HepG2 (cell line): ENCODE data around the gene VPS9D1. TPM values are rescaled to one million over a fixed set of nuclear protein-coding genes. Genes with fewer than 3 reads are reported as not detected.

Experiments
- ATAC-seq: fragments of 200-7000 bp; cut with Tn5 transposase; 3 replicates; pipeline ENCODE4 v1.9.1; 2020; ENCODE audit warnings: mild to moderate bottlenecking, moderate library complexity
- BruUV-seq: library from RNA; stranded (reverse); fragments of 400-500 nt; replicated peaks from 2 replicates; lab custom pipeline; 2021; lab: Mats Ljungman, UMichigan
- CTCF ChIA-PET: fragments of 300-600 bp; formaldehyde crosslinking; extraction: SDS; loops from one replicate; lab custom pipeline; 2021; ENCODE audit warnings: low total read pairs, inconsistent platforms, low intra/inter-chr PET ratio; lab: Yijun Ruan, JAX
- POLR2A ChIA-PET: fragments of 350-600 bp; sonication (Branson Sonifier 250); formaldehyde crosslinking; loops from one replicate; lab custom pipeline; 2020; ENCODE audit warnings: antibody characterized with exemption, inconsistent platforms; lab: Yijun Ruan, JAX
- DNase-seq: peaks from one replicate; pipeline ENCODE4 v3.0.0-alpha.2; 2015; ENCODE audit warnings: low spot score
- FAIRE-seq: peaks from 3 replicates; lab custom pipeline; 2011; peaks lifted over from hg19 to GRCh38; lab: Jason Lieb, UNC
- H2AFZ ChIP-seq: one replicate; pipeline ENCODE4 v1.6.1; 2011; ENCODE audit warnings: low read length, inconsistent platforms
- H3K27ac ChIP-seq: fragments of 300-600 bp; 3 replicates; pipeline ENCODE4 v1.8.0; 2011; ENCODE audit warnings: mixed run types, mild to moderate bottlenecking, mixed read lengths, low read length, inconsistent platforms; ENCODE audit not compliant: insufficient read depth; ENCODE audit errors: extremely low read length
- H3K27me3 ChIP-seq, 2 experiments: fragments of 200-600 bp in 1 of 2; 2 replicates in 1 of 2; 3 replicates in 1 of 2; pipeline versions ENCODE4 v1.6.0 to v1.8.0; 2011; ENCODE audit warnings: low read length in 2 of 2, mild to moderate bottlenecking in 2 of 2, moderate library complexity in 2 of 2, inconsistent platforms in 1 of 2; ENCODE audit not compliant: insufficient read depth in 2 of 2, control insufficient read depth in 1 of 2
- H3K36me3 ChIP-seq, 2 experiments: fragments of 200-600 bp in 1 of 2; replicated peaks in 1 of 2; 2 replicates in 1 of 2; 3 replicates in 1 of 2; pipeline versions ENCODE4 v1.5.1 to v1.8.0; 2011; ENCODE audit warnings: low read length in 2 of 2, inconsistent platforms in 1 of 2; ENCODE audit not compliant: insufficient read depth in 2 of 2, control insufficient read depth in 1 of 2
- H3K4me1 ChIP-seq: 2 replicates; pipeline ENCODE4 v1.5.1; 2012; ENCODE audit warnings: low read length, inconsistent platforms; ENCODE audit not compliant: insufficient read depth
- H3K4me2 ChIP-seq: 2 replicates; pipeline ENCODE4 v1.6.0; 2011; ENCODE audit warnings: low read depth, low read length, inconsistent platforms
- H3K4me3 ChIP-seq, 3 experiments: fragments of 200-600 bp in 1 of 3; sonication (generic), shearing (Covaris generic) in 1 of 3; replicated peaks in 1 of 3; 2 replicates each; pipeline ENCODE4 v1.5.1; 2011 to 2016; ENCODE audit warnings: low read length in 3 of 3, inconsistent platforms in 2 of 3, low read depth in 2 of 3, mild to moderate bottlenecking in 2 of 3, control low read depth in 1 of 3, mixed read lengths in 1 of 3; ENCODE audit not compliant: insufficient read depth in 1 of 3
- H3K79me2 ChIP-seq: one replicate; pipeline ENCODE4 v1.6.1; 2011; ENCODE audit warnings: low read length, inconsistent platforms; ENCODE audit not compliant: insufficient read depth
- H3K9ac ChIP-seq: 2 replicates; pipeline ENCODE4 v1.6.0; 2011; ENCODE audit warnings: mild to moderate bottlenecking, low read depth, low read length, inconsistent platforms; ENCODE audit not compliant: insufficient read depth
- H3K9me3 ChIP-seq: 2 replicates; pipeline ENCODE4 v1.5.1; 2012; ENCODE audit warnings: mild to moderate bottlenecking, low read length
- H4K20me1 ChIP-seq: 2 replicates; pipeline ENCODE4 v1.6.0; 2011; ENCODE audit warnings: inconsistent platforms, mild to moderate bottlenecking, low read length, moderate library complexity; ENCODE audit not compliant: insufficient read depth
- IKZF4 ChIP-seq: sonication (generic); formaldehyde crosslinking; IDR thresholded peaks from 2 replicates; pipeline ENCODE4 v1.5.1; 2020; ENCODE audit warnings: borderline replicate concordance, mild to moderate bottlenecking, low read depth, missing genetic modification reagents; ENCODE audit errors: not compliant biosample characterization
- NAIF1 ChIP-seq: sonication (generic); formaldehyde crosslinking; IDR thresholded peaks from 2 replicates; pipeline ENCODE4 v1.5.0; 2020; ENCODE audit warnings: mild to moderate bottlenecking, missing genetic modification reagents, borderline replicate concordance
- NCOA5 ChIP-seq: sonication (generic); formaldehyde crosslinking; IDR thresholded peaks from 2 replicates; pipeline ENCODE4 v1.4.0; 2020; ENCODE audit warnings: missing genetic modification reagents
- PTBP1 ChIP-seq: fragments of 200-400 bp; formaldehyde crosslinking; IDR thresholded peaks from 2 replicates; pipeline ENCODE4 v1.6.1; 2018; ENCODE audit warnings: low read length, low read depth; ENCODE audit not compliant: poor library complexity, severe bottlenecking
- RBM22 ChIP-seq: fragments of 200-400 bp; formaldehyde crosslinking; optimal IDR thresholded peaks from 2 replicates; pipeline ENCODE3; 2017; ENCODE audit warnings: mild to moderate bottlenecking, low read length, moderate library complexity
- SALL1 ChIP-seq: sonication (generic); formaldehyde crosslinking; IDR thresholded peaks from 2 replicates; pipeline ENCODE4 v1.8.0; 2022; ENCODE audit warnings: mild to moderate bottlenecking, missing genetic modification reagents
- ZBTB1 ChIP-seq: sonication (generic); formaldehyde crosslinking; IDR thresholded peaks from 2 replicates; pipeline ENCODE4 v1.4.0; 2020; ENCODE audit warnings: missing genetic modification reagents, borderline replicate concordance
- ZNF121 ChIP-seq: sonication (generic); formaldehyde crosslinking; IDR thresholded peaks from 2 replicates; pipeline ENCODE4 v1.5.0; 2020; ENCODE audit warnings: mild to moderate bottlenecking, missing genetic modification reagents
- ZNF337 ChIP-seq: sonication (generic); formaldehyde crosslinking; IDR thresholded peaks from 2 replicates; pipeline ENCODE4 v1.5.1; 2020; ENCODE audit warnings: missing genetic modification reagents, low read depth, mild to moderate bottlenecking, borderline replicate concordance
- ZNF580 ChIP-seq: IDR thresholded peaks from 2 replicates; pipeline ENCODE4 v1.6.1; 2016; ENCODE audit warnings: low read depth, borderline replicate concordance
- WGBS: methylation state at CpG from one replicate; pipeline ENCODE4 v1.1.6; 2017; ENCODE audit warnings: low lambda C conversion rate; 5-methylcytosine and 5-hydroxymethylcytosine counted together
- in situ Hi-C: cut with HindIII; loops from 2 replicates; pipeline ENCODE4 v1.10.0; 2017; ENCODE audit warnings: low pct_unique_long_range_greater_than_20kb; ENCODE audit not compliant: extremely low pct_ligation_motif_present
- intact Hi-C: fragments of 100-400 bp; cut with micrococcal nuclease; formaldehyde crosslinking; loops from one replicate; pipeline ENCODE4 v1.10.0; 2022; ENCODE audit not compliant: unreplicated experiment
- polyA plus RNA-seq, 8 experiments: library from polyadenylated mRNA; depleted of rRNA in 3 of 8; stranded (reverse) in 7 of 8; unstranded in 1 of 8; fragments of >200 nt; fragmentation: Illumina TruSeq in 4 of 8; extraction: Trizol in 4 of 8; gene quantifications; 2 replicates each; pipeline versions ENCODE4 v1.2.1 to v1.2.3, GENCODE V29; 2011 to 2016; ENCODE audit warnings: low read depth in 4 of 8, missing spikeins in 1 of 8, mixed read lengths in 1 of 8; ENCODE audit not compliant: insufficient read depth in 1 of 8
- total RNA-seq, 5 experiments: library from RNA; depleted of rRNA; stranded (reverse); fragments of >200 nt; fragmentation: Illumina TruSeq; extraction: Trizol; gene quantifications; 2 replicates each; pipeline ENCODE4 v1.2.3, GENCODE V29; 2016; ENCODE audit warnings: low read depth in 1 of 5

The VPS9D1 gene
- total and polyA plus RNA-seq, 2 of the 13 experiments (the other 11 are each of a cell fraction or from before 2014, with no cell fraction given) = 10.1 to 13.2 TPM

- TF ChIP-seq ZBTB1 (no peak), IKZF4 (CRISPR knock-in tag) (peak; percentile 42), NAIF1 (no peak), ZNF580 (CRISPR knock-in tag) (no peak), RBM22 (peak; percentile 75), ZNF337 (CRISPR knock-in tag) (no peak), SALL1 (CRISPR knock-in tag) (0 out of 2 replicates have a peak, but pooled peaks have one; percentile 15), PTBP1 (no peak)
Measured at GRCh38 chr16:89737341-89738071, 16.8 kb upstream of the VPS9D1 start (continued).

GRCh38 chr16:89736554-89736953 is 15.9 kb upstream of the VPS9D1 start:
- no peak for DNase-seq
- H3K9ac ChIP-seq = no peak overlapping the region
- intact Hi-C loops = no loop called here
- H3K4me2 ChIP-seq = no peak overlapping the region
- H2AFZ ChIP-seq = no peak overlapping the region
- H3K79me2 ChIP-seq = no peaks in the 10 kb centered on the region
- TF ChIP-seq NCOA5 (CRISPR knock-in tag) (no peak), ZNF121 (CRISPR knock-in tag) (peak; percentile 60; the same call in 1 of the 2 replicates)
- TF ChIP-seq, all 625 proteins: peak for 1
- Histone ChIP-seq H3K27me3 (no peaks in the 10 kb centered on the region), H3K4me3 (no peak overlapping the region), H3K9me3 (no peaks in the 10 kb centered on the region), H4K20me1 (no peaks in the 10 kb centered on the region), H3K27ac (no peak overlapping the region), H3K4me1 (no peaks in the 10 kb centered on the region), H3K36me3 (peaks cover 47 to 84% of the 10 kb centered on the region in 2 experiments)
- ChIA-PET POLR2A (no interaction called here), CTCF (no interaction called here)
- BruUV-seq = no TSS peak
- FAIRE-seq (no peak), ATAC-seq (no peak)
- in situ Hi-C loops = no loop called here
- 97% methylated on average over 3 of the region's 3 CpGs for WGBS
